Measurements from ENCODE around the gene BRF1. TPM values are rescaled to one million over a fixed set of nuclear protein-coding genes. Genes with fewer than 3 reads are reported as not detected.

Gene BRF1
- total RNA-seq, 1 experiment from 2014 or later, result 26.4 TPM

DNA sequence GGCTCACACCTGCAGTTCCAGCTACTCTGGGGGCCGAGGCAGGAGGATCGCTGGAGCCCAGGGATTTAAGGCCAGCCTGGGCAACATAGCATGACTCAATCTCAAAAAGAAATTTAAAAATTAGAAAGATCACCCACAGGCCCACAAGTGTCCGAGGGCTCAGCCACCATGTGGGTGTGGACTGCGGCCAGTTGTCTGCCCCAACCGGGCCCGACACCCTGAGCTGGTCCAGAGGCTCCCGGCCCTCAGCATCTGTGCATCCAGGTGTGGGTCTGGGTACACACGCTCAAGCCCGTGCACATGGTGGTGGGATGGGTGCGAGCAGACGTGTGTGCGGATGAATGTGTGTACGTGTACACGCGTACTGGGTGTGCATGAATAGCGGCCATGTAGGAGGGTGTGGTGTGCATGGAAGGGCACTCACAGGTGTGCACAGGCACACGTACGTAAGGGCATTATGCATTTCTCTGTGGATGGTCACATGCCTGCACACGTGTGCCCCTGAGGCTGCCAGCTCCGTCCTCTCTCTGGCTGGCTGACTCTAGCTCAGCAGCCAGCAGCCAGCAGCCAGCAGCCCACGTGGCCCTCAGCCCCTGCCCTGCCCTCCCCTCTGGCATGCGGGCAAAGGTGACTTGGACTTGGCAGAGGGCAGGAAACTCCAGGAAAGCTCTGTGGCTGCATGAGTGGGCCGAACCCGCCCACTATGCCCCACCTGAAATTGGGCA is 96.4 kb downstream of the BRF1 start (continued):
- TF ChIP-seq, protein P1, sequence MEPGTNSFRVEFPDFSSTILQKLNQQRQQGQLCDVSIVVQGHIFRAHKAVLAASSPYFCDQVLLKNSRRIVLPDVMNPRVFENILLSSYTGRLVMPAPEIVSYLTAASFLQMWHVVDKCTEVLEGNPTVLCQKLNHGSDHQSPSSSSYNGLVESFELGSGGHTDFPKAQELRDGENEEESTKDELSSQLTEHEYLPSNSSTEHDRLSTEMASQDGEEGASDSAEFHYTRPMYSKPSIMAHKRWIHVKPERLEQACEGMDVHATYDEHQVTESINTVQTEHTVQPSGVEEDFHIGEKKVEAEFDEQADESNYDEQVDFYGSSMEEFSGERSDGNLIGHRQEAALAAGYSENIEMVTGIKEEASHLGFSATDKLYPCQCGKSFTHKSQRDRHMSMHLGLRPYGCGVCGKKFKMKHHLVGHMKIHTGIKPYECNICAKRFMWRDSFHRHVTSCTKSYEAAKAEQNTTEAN (CRISPR knock-in tag; IDR thresholded peaks at IDR 0.05), result no peak
- TF ChIP-seq, protein P2, sequence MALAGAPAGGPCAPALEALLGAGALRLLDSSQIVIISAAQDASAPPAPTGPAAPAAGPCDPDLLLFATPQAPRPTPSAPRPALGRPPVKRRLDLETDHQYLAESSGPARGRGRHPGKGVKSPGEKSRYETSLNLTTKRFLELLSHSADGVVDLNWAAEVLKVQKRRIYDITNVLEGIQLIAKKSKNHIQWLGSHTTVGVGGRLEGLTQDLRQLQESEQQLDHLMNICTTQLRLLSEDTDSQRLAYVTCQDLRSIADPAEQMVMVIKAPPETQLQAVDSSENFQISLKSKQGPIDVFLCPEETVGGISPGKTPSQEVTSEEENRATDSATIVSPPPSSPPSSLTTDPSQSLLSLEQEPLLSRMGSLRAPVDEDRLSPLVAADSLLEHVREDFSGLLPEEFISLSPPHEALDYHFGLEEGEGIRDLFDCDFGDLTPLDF (CRISPR knock-in tag; IDR thresholded peaks at IDR 0.05), result no peak
- TF ChIP-seq ZNF396 (CRISPR knock-in tag; IDR thresholded peaks at IDR 0.05; ENCODE audit: borderline replicate concordance) (no peak), ATF1 (CRISPR knock-in tag; IDR thresholded peaks at IDR 0.05) (no peak), FOXK1 (CRISPR knock-in tag; IDR thresholded peaks at IDR 0.05) (no peak), ZNF232 (CRISPR knock-in tag; IDR thresholded peaks at IDR 0.05) (no peak), PRRX2 (CRISPR knock-in tag; IDR thresholded peaks at IDR 0.05) (no peak)
- TF ChIP-seq, protein P3, sequence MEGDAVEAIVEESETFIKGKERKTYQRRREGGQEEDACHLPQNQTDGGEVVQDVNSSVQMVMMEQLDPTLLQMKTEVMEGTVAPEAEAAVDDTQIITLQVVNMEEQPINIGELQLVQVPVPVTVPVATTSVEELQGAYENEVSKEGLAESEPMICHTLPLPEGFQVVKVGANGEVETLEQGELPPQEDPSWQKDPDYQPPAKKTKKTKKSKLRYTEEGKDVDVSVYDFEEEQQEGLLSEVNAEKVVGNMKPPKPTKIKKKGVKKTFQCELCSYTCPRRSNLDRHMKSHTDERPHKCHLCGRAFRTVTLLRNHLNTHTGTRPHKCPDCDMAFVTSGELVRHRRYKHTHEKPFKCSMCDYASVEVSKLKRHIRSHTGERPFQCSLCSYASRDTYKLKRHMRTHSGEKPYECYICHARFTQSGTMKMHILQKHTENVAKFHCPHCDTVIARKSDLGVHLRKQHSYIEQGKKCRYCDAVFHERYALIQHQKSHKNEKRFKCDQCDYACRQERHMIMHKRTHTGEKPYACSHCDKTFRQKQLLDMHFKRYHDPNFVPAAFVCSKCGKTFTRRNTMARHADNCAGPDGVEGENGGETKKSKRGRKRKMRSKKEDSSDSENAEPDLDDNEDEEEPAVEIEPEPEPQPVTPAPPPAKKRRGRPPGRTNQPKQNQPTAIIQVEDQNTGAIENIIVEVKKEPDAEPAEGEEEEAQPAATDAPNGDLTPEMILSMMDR (IDR thresholded peaks at IDR 0.05), result no peak

DNA sequence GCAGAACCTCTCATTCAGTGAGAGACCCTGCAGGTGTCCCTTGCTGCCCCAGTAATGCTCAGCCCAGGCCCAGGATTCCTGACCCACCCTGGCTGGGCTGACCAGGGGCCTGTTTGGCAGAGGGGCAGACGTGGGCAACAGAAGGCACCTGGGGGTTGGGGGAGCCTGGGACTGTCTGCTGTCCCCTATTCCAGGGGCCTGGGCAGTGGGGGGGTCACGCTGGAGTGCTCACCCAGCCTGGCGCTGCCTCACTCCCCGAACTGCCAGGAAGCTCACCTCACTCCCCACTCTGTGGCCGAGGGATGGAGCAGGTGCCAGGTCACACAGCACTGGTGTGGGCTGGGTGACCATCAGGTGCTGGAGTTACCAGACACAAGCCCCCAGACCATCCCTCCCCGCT is 97.1 kb downstream of the BRF1 start:
- DNase-seq (ENCODE audit: low spot score), result no peak
- Mint-ChIP-seq H3K36me3 (no peaks in the 10 kb centered on the region), H3K4me3 (no peak overlapping the region), H3K27me3 (ENCODE audit: low read depth) (peaks cover 7% of the 10 kb centered on the region; the same call in 1 of the 2 replicates), H3K9me3 (no peaks in the 10 kb centered on the region), H3K4me1 (no peaks in the 10 kb centered on the region), H3K27ac (no peak overlapping the region)
- ATAC-seq, result no peak
- ChIA-PET POLR2A (no interaction called here), CTCF (interaction anchor here (0.6 to 3.4 kb wide), 7 partner anchors 9 to 348 kb away, joined by 3 to 16 read pairs (median 4); partner anchors contain the start of gene BRF1)
- TF ChIP-seq MYBL2 (CRISPR knock-in tag; IDR thresholded peaks at IDR 0.05) (no peak), MXD4 (CRISPR knock-in tag; IDR thresholded peaks at IDR 0.05; ENCODE audit: borderline replicate concordance) (no peak), ZNF263 (CRISPR knock-in tag; IDR thresholded peaks at IDR 0.05; ENCODE audit: low read depth) (no peak), ETV6 (CRISPR knock-in tag; IDR thresholded peaks at IDR 0.05) (no peak), CREB1 (CRISPR knock-in tag; IDR thresholded peaks at IDR 0.05) (no peak), TEAD1 (CRISPR knock-in tag; IDR thresholded peaks at IDR 0.05) (no peak)

DNA sequence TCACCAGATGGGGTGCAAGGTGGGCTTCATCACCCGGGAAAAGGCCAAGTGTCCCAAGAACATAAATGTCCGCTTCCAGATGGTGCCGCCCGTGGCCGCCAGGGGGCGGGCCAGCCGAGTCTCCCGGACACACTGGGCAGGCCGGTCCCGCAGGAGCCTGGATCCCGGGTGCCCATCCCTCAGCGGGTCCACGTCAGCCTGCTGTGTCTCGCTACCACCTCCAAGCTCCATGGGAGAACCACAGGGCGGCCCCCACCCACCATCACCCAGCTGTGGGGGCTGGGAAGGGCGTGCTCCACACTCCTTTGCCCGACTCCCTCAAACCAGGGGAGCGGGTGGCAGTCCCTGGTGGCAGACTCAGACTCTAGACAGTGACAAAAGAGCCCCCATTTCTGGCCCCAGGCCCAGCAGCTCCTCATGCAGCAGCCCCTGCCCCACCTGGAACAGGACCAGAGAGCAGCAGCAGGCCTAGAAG is 97.7 kb downstream of the BRF1 start:
- ATAC-seq (peak; percentile 60), DNase-seq (ENCODE audit: low spot score) (peak; percentile 86)
- POLR2A ChIA-PET, result no interaction called here
- Mint-ChIP-seq H3K36me3 (no peaks in the 10 kb centered on the region), H3K9me3 (no peaks in the 10 kb centered on the region), H3K27me3 (ENCODE audit: low read depth) (peaks cover 11% of the 10 kb centered on the region), H3K4me3 (no peak overlapping the region), H3K27ac (no peak overlapping the region), H3K4me1 (no peaks in the 10 kb centered on the region)
- TF ChIP-seq, protein P4, sequence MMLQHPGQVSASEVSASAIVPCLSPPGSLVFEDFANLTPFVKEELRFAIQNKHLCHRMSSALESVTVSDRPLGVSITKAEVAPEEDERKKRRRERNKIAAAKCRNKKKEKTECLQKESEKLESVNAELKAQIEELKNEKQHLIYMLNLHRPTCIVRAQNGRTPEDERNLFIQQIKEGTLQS (CRISPR knock-in tag; conservative IDR thresholded peaks at IDR 0.05), result no peak
- TF ChIP-seq, protein P3 (IDR thresholded peaks at IDR 0.05), result peak; percentile 95
- TF ChIP-seq SOX15 (CRISPR knock-in tag; IDR thresholded peaks at IDR 0.05) (no peak), ETV6 (CRISPR knock-in tag; IDR thresholded peaks at IDR 0.05) (no peak)
- TF ChIP-seq, protein P5, sequence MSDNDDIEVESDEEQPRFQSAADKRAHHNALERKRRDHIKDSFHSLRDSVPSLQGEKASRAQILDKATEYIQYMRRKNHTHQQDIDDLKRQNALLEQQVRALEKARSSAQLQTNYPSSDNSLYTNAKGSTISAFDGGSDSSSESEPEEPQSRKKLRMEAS (CRISPR knock-in tag; IDR thresholded peaks at IDR 0.05), result 0 out of 2 replicates have a peak, but pooled peaks have one; percentile 20
- CTCF ChIA-PET, result interaction anchor here (0.6 to 3.4 kb wide), 8 partner anchors 8 to 349 kb away, joined by 3 to 16 read pairs (median 4); partner anchors contain the start of gene BRF1

Measured in WTC11 (cell line).